Neural crest cell (in vitro differentiated cells): ENCODE data around the gene BABAM2. TPM values are rescaled to one million over a fixed set of nuclear protein-coding genes. Genes with fewer than 3 reads are reported as not detected.

ENCODE experiments used
- DNase-seq: peaks from one replicate; pipeline ENCODE4 v3.0.0; 2021; ENCODE audit warnings: low read depth, mixed read lengths, low spot score
- H3K27ac Mint-ChIP-seq: one replicate; pipeline ENCODE4 v1.8.0; 2021; ENCODE audit warnings: mild to moderate bottlenecking, mixed read lengths; ENCODE audit not compliant: unreplicated experiment
- H3K27me3 Mint-ChIP-seq: 2 replicates; pipeline ENCODE4 v1.8.0; 2021; ENCODE audit warnings: low read depth, mild to moderate bottlenecking, mixed read lengths
- H3K36me3 Mint-ChIP-seq: 2 replicates; pipeline ENCODE4 v1.8.0; 2021; ENCODE audit warnings: low read depth, mild to moderate bottlenecking, mixed read lengths
- H3K4me1 Mint-ChIP-seq: 2 replicates; pipeline ENCODE4 v1.8.0; 2021; ENCODE audit warnings: mixed read lengths
- H3K4me3 Mint-ChIP-seq: one replicate; pipeline ENCODE4 v1.8.0; 2021; ENCODE audit warnings: mild to moderate bottlenecking, mixed read lengths
- H3K9me3 Mint-ChIP-seq: 2 replicates; pipeline ENCODE4 v1.8.0; 2021; ENCODE audit warnings: mixed read lengths
- total RNA-seq: library from RNA; stranded (reverse); gene quantifications from 2 replicates; pipeline ENCODE4 v1.2.1, GENCODE V29; 2021
- TF ChIP-seq, protein P1 (sequence below): fragments of 200-600 bp; sonication (generic); conservative IDR thresholded peaks from 2 replicates; pipeline ENCODE4 v1.5.0; 2021; ENCODE audit warnings: antibody characterized with exemption, mild to moderate bottlenecking

BABAM2 gene
- total RNA-seq, 1 donor from 2014 or later = 28.6 TPM

GRCh38 chr2:28188436-28188835 lies 297.9 kb downstream of the BABAM2 start:
- no peak for DNase-seq
- Mint-ChIP-seq H3K27ac (no peak overlapping the region), H3K4me1 (no peaks in the 10 kb centered on the region), H3K27me3 (no peaks in the 10 kb centered on the region), H3K4me3 (no peak overlapping the region), H3K9me3 (no peaks in the 10 kb centered on the region), H3K36me3 (peaks cover 3% of the 10 kb centered on the region)
- TF ChIP-seq, protein P1, sequence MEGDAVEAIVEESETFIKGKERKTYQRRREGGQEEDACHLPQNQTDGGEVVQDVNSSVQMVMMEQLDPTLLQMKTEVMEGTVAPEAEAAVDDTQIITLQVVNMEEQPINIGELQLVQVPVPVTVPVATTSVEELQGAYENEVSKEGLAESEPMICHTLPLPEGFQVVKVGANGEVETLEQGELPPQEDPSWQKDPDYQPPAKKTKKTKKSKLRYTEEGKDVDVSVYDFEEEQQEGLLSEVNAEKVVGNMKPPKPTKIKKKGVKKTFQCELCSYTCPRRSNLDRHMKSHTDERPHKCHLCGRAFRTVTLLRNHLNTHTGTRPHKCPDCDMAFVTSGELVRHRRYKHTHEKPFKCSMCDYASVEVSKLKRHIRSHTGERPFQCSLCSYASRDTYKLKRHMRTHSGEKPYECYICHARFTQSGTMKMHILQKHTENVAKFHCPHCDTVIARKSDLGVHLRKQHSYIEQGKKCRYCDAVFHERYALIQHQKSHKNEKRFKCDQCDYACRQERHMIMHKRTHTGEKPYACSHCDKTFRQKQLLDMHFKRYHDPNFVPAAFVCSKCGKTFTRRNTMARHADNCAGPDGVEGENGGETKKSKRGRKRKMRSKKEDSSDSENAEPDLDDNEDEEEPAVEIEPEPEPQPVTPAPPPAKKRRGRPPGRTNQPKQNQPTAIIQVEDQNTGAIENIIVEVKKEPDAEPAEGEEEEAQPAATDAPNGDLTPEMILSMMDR = no peak

- H3K9me3 Mint-ChIP-seq = no peaks in the 10 kb centered on the region
- peak overlapping the region; percentile 20 for H3K27ac Mint-ChIP-seq
- TF ChIP-seq, protein P1 = no peak
- DNase-seq = no peak
- H3K27me3 Mint-ChIP-seq = no peaks in the 10 kb centered on the region
- H3K36me3 Mint-ChIP-seq = peaks cover 3% of the 10 kb centered on the region
- H3K4me3 Mint-ChIP-seq = no peak overlapping the region
- H3K4me1 Mint-ChIP-seq = no peaks in the 10 kb centered on the region
Observed at GRCh38 chr2:28193630-28194403, 303.3 kb downstream of the BABAM2 start.

GRCh38 chr2:28199995-28200679 lies 309.6 kb downstream of the BABAM2 start:
- Mint-ChIP-seq H3K27me3 (no peaks in the 10 kb centered on the region), H3K4me3 (no peak overlapping the region), H3K9me3 (no peaks in the 10 kb centered on the region), H3K36me3 (no peaks in the 10 kb centered on the region), H3K4me1 (no peaks in the 10 kb centered on the region), H3K27ac (no peak overlapping the region)
- no peak for DNase-seq
- TF ChIP-seq, protein P1 = no peak

DNA sequence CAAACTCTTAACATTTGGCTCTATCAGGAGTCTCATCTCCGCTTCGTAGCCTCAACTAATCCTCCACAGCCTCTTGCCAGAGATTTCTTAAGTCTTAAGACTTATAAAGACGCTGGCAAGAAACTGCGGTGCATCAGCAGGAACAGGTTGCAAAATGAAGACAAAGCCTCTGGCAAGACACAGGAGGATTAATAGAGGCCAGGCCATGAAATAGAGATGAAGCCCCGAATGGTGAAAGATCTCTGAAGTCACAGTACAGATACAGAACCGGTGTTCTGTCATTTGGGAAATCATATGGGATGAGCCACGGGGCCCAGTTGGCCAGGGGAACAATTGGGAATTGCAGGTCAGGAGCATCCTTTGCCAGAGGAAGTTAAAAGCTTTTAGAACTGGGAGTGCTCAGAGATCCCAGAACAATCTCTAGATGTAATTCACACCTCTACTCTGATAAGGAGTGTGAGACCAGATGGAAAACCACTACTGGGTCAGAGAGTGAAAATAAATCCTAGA lies 311.2 kb downstream of the BABAM2 start:
- H3K4me3 Mint-ChIP-seq = no peak overlapping the region
- no peaks in the 10 kb centered on the region for H3K9me3 Mint-ChIP-seq
- no peaks in the 10 kb centered on the region for H3K36me3 Mint-ChIP-seq
- DNase-seq = no peak
- TF ChIP-seq, protein P1 = no peak
- no peaks in the 10 kb centered on the region for H3K4me1 Mint-ChIP-seq
- no peaks in the 10 kb centered on the region for H3K27me3 Mint-ChIP-seq
- H3K27ac Mint-ChIP-seq = no peak overlapping the region

DNA sequence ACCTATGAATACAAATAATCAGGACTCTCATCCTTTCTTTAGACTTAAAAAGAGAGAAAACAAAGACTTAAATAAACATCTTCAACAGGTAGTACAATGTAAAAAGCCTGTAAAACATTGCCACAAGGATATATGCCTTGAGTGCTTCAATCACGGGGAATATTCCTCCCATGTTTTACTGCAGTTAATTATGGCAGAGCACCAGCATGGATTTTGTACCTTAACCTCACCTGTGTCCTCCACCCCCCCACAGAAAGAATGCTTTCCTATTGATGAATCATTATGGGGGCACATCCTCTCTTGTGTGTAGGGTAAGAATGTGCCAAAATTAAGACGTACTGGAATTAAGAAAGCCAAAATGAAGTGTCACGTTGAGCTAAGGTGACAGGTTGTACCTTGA lies 312.2 kb downstream of the BABAM2 start:
- H3K4me3 Mint-ChIP-seq = no peak overlapping the region
- no peaks in the 10 kb centered on the region for H3K36me3 Mint-ChIP-seq
- H3K27ac Mint-ChIP-seq = no peak overlapping the region
- DNase-seq = no peak
- TF ChIP-seq, protein P1 = no peak
- H3K4me1 Mint-ChIP-seq = no peaks in the 10 kb centered on the region
- H3K27me3 Mint-ChIP-seq = no peaks in the 10 kb centered on the region
- no peaks in the 10 kb centered on the region for H3K9me3 Mint-ChIP-seq
